ENCODE results near the gene DMGDH. TPM values are rescaled to one million over a fixed set of nuclear protein-coding genes. Genes with fewer than 3 reads are reported as not detected.

The DMGDH gene
- 10 to 100 TPM in 1 of 3 donors, 1 to 10 TPM in 2; 1.5 to 12.5 (median 2.9) TPM for total RNA-seq

DNA sequence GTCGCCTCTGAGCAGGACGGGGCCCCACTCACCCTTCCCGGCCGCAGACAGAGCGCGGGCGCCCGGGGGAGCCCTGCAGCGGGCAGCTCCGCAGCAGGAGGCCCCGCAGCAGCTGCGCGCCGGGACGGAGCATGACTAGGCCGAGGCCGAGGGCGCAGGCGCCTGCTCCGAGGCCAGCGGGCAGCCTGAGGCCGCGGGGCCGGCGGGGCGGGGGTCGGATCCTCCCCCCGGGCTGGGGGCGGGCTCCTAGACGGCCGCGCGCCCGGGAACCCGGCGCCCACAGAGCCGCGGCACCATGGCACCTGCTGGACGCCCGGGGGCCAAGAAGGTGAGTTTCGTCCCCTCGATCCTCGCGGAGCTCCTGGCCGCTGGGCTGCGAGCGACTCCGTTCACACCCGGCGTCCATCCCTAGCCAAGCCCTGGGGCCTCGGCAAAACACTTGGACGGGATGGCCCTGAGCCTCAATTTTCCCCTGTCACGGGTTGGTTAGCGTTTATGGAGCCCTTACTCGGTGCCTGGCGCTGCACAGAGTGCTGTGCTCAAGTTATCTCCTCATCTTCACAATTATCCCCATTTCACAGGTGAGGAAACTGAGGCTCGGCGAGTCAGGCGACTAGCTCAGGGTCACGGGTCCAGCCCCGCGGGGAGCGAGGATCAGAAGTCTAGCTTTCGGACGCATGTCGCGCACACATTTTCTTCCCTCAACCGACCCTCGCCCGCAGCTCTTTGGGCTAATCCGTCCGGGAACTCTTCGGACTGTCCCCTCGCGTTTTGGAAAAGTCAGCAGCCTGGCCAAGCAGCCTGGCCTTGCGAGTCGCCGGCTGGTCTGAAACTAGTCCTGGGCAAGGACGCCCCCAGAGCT is at the start of gene DMGDH, which contains the start of gene BHMT2:
DMGDH (minus strand) TSS at position 187 of the 862 bp plus-strand sequence; CDS start at position 133, 54 bp downstream.
BHMT2 (plus strand) TSS at position 280 of the 862 bp plus-strand sequence; CDS start at position 296, 16 bp downstream.
- peak within 1 kb of the TSS; percentile 40 to 53 for H3K27ac ChIP-seq
- H3K36me3 ChIP-seq, result no peaks in the 10 kb centered on the region
- TF ChIP-seq POLR2A (IDR thresholded peaks at IDR 0.05), result no peak
- TF ChIP-seq, protein P1, sequence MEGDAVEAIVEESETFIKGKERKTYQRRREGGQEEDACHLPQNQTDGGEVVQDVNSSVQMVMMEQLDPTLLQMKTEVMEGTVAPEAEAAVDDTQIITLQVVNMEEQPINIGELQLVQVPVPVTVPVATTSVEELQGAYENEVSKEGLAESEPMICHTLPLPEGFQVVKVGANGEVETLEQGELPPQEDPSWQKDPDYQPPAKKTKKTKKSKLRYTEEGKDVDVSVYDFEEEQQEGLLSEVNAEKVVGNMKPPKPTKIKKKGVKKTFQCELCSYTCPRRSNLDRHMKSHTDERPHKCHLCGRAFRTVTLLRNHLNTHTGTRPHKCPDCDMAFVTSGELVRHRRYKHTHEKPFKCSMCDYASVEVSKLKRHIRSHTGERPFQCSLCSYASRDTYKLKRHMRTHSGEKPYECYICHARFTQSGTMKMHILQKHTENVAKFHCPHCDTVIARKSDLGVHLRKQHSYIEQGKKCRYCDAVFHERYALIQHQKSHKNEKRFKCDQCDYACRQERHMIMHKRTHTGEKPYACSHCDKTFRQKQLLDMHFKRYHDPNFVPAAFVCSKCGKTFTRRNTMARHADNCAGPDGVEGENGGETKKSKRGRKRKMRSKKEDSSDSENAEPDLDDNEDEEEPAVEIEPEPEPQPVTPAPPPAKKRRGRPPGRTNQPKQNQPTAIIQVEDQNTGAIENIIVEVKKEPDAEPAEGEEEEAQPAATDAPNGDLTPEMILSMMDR (IDR thresholded peaks at IDR 0.05), result no peak
- peak within 1 kb of the TSS; percentile 49 to 62 (median 50) for H3K4me3 ChIP-seq
- H3K4me1 ChIP-seq, result no peaks in the 10 kb centered on the region
- no peak for DNase-seq (ENCODE audit: low spot score in 2 of 2)
- intact Hi-C loops (cut with DNase I; ENCODE audit: low total_unique reads), result no loop called here
- peaks cover 0 to 4% of the 10 kb centered on the region in 2 donors for H3K27me3 ChIP-seq
- peaks cover 4 to 12% of the 10 kb centered on the region in 2 donors for H3K9me3 ChIP-seq

DNA sequence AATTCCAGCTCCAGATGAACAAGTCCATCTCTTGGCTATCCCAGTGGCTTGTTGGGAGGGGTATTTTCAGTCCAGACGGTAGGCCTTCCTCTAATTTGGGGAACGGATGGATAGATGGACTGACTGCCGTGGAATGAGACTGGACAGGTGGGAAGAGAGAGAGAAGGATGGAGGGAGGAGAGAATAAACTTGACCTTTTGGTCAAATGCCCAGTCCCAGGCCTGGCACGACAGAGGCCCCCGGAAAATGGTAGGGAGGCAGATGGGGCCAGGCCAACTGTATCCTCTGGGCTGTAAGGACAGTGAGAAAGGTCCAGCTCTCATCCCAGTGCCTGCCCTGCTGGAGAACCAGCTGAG is 43.2 kb upstream of the DMGDH start:
- no peaks in the 10 kb centered on the region for H3K9me3 ChIP-seq
- peaks cover 0 to 18% of the 10 kb centered on the region in 2 donors for H3K27me3 ChIP-seq
- intact Hi-C loops (cut with DNase I; ENCODE audit: low total_unique reads), result no loop called here
- no peak for DNase-seq (ENCODE audit: low spot score in 2 of 2)
- no peak overlapping the region for H3K4me3 ChIP-seq
- no peak overlapping the region for H3K27ac ChIP-seq
- no peaks in the 10 kb centered on the region for H3K4me1 ChIP-seq
- no peak for TF ChIP-seq POLR2AphosphoS5 (IDR thresholded peaks at IDR 0.05)
- no peak for TF ChIP-seq POLR2A (IDR thresholded peaks at IDR 0.05)
- TF ChIP-seq, protein P1 (IDR thresholded peaks at IDR 0.05), result no peak
- H3K36me3 ChIP-seq, result no peaks in the 10 kb centered on the region

DNA sequence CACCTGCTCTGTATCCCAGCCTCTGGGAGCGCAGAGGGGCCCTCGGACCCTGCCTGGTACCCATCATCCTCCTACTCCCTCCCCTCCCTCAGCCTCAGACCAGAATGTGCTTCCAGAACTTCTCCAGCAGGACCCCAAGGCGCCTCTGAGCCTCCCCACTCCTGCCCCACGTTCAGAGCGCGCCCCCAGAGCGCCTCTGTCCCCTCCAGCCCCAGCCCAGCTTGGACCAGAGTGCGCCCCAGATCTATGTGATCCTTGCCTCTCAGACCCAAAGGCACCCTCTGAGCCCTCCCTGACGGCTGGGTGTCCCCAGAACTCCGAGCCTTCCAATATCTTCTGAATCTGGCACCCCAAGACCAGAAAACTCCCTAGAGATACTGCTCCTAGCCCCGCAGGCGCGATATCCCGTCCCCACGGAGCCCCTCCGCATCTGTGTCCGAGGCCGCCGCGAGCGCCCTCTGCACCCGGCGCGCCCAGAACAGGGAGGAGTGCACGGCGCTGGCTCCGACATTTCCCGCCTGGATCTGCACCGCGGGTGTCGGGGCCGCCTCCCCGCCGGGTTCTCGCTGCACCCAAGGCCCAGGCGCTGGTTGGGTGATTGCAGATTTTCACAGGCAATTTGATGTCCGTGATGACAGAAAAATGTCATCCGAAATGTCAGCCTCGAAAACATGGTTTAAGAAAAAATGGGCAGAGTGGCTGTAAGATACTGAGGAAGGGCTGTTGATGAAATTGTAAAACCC is 42.7 kb upstream of the DMGDH start:
- Histone ChIP-seq H3K4me1 (no peaks in the 10 kb centered on the region), H3K4me3 (no peak overlapping the region), H3K27me3 (peaks cover 0 to 18% of the 10 kb centered on the region in 2 donors), H3K36me3 (no peaks in the 10 kb centered on the region), H3K27ac (no peak overlapping the region), H3K9me3 (no peaks in the 10 kb centered on the region)
- no peak for DNase-seq (ENCODE audit: low spot score in 2 of 2)
- TF ChIP-seq POLR2A (IDR thresholded peaks at IDR 0.05) (no peak), POLR2AphosphoS5 (IDR thresholded peaks at IDR 0.05) (no peak)
- TF ChIP-seq, protein P1 (IDR thresholded peaks at IDR 0.05), result no peak
- intact Hi-C loops (cut with DNase I; ENCODE audit: low total_unique reads), result no loop called here

DNA sequence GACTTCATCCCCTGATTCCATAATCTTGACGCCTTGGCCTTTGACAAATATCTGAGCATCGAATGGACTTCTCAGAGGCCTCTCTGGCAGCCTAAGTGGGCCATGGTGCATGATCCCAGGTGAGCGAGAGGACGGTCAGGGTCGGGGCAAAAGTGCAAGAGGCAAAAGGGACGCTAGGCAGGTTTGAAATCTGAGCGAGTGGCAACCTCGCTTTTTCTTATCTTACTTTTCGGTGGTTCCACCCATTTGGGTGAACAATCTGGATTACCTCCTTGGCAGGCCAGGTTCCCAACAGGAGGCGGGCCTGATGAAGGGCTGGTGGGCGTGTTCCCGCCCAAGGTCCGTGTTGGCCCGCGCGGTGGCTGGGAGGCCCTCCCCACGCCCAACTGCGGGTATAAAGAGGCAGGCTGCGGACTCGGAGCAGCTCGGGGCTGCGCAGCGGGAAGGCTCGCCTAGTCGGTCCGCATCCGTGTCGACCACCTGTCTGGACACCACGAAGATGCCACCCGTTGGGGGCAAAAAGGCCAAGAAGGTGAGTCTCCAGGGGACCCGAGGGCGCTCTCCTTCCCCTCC is 42.0 kb upstream of the DMGDH start, which contains the start of gene BHMT:
BHMT (plus strand) TSS at position 423 of the 573 bp plus-strand sequence; CDS start at position 500, 77 bp downstream.
- TF ChIP-seq POLR2AphosphoS5 (IDR thresholded peaks at IDR 0.05), result no peak
- TF ChIP-seq, protein P1 (IDR thresholded peaks at IDR 0.05), result no peak
- TF ChIP-seq POLR2A (IDR thresholded peaks at IDR 0.05), result no peak
- intact Hi-C loops (cut with DNase I; ENCODE audit: low total_unique reads), result no loop called here
- peaks cover 0 to 18% of the 10 kb centered on the region in 2 donors for H3K27me3 ChIP-seq
- no peaks in the 10 kb centered on the region for H3K36me3 ChIP-seq
- no peak within 1 kb of the TSS for H3K4me3 ChIP-seq
- H3K4me1 ChIP-seq, result no peaks in the 10 kb centered on the region
- H3K27ac ChIP-seq, result no peak within 1 kb of the TSS
- DNase-seq (ENCODE audit: low spot score in 2 of 2), result no peak
- H3K9me3 ChIP-seq, result no peaks in the 10 kb centered on the region
